ENCODE results near the gene DPAGT1.
"Not testable (repeated sequence)": the region's sequence is repeated elsewhere in the genome, so short reads cannot be mapped to it uniquely, and the experiment has no call there.

Gene DPAGT1

GRCh38 chr11:119093942-119094815, 7.5 kb downstream of the DPAGT1 start:
- DNase-seq = peak; percentile 66

- no peak for DNase-seq
Measured at GRCh38 chr11:119092880-119093842, 8.5 kb downstream of the DPAGT1 start.

GRCh38 chr11:119091966-119092879, 9.4 kb downstream of the DPAGT1 start:
- no peak for DNase-seq

- DNase-seq = no peak
Measured at GRCh38 chr11:119091178-119091577, 10.5 kb downstream of the DPAGT1 start.

GRCh38 chr11:119089319-119089718, 12.3 kb downstream of the DPAGT1 start:
- DNase-seq = no peak

- DNase-seq = no peak
Measured at GRCh38 chr11:119088406-119088805, 13.2 kb downstream of the DPAGT1 start.

GRCh38 chr11:119087747-119088241, 13.9 kb downstream of the DPAGT1 start:
- no peak for DNase-seq

- DNase-seq = no peak
Measured at GRCh38 chr11:119087123-119087522, 14.5 kb downstream of the DPAGT1 start.

GRCh38 chr11:119085437-119085847, 16.2 kb downstream of the DPAGT1 start:
- no peak for DNase-seq

- DNase-seq = peak; percentile 98
Measured at GRCh38 chr11:119084663-119085436, 16.8 kb downstream of the DPAGT1 start, which contains the start of gene HMBS. TSS of gene HMBS (plus strand) at chr11:119084881. CDS start at chr11:119085034, 153 bp downstream.

- no peak for DNase-seq
Measured at GRCh38 chr11:119081682-119082260, 19.9 kb downstream of the DPAGT1 start.

GRCh38 chr11:119078675-119079420, 22.8 kb downstream of the DPAGT1 start:
- no peak for DNase-seq

- DNase-seq = no peak
Measured at GRCh38 chr11:119077839-119078238, 23.8 kb downstream of the DPAGT1 start.

GRCh38 chr11:119067371-119068222, 34.1 kb downstream of the DPAGT1 start, which contains the start of gene VPS11:
TSS of gene VPS11 (plus strand) at chr11:119067818. CDS start at chr11:119067824, 6 bp downstream.
- DNase-seq = peak; percentile 97

- DNase-seq = no peak
Measured at GRCh38 chr11:119065369-119065768, 36.3 kb downstream of the DPAGT1 start.

GRCh38 chr11:119062779-119063178, 38.9 kb downstream of the DPAGT1 start:
- DNase-seq = no peak

GRCh38 chr11:119061256-119061655, 40.4 kb downstream of the DPAGT1 start:
- no peak for DNase-seq

- DNase-seq = not testable (repeated sequence)
Measured at GRCh38 chr11:119059128-119059527, 42.5 kb downstream of the DPAGT1 start.

Data from right forelimb (tissue), 1 donor.